ENCODE measurements around the gene GRIN2A. TPM values are rescaled to one million over a fixed set of nuclear protein-coding genes. Genes with fewer than 3 reads are reported as not detected.
A peak's percentile ranks its signal among the peaks of the same experiment; 100 is the strongest.

The GRIN2A gene
- total and polyA plus RNA-seq, 2 of the 8 experiments (the other 6 are each of a cell fraction or from before 2014, with no cell fraction given) = 0.18 to 1.8 TPM

DNA sequence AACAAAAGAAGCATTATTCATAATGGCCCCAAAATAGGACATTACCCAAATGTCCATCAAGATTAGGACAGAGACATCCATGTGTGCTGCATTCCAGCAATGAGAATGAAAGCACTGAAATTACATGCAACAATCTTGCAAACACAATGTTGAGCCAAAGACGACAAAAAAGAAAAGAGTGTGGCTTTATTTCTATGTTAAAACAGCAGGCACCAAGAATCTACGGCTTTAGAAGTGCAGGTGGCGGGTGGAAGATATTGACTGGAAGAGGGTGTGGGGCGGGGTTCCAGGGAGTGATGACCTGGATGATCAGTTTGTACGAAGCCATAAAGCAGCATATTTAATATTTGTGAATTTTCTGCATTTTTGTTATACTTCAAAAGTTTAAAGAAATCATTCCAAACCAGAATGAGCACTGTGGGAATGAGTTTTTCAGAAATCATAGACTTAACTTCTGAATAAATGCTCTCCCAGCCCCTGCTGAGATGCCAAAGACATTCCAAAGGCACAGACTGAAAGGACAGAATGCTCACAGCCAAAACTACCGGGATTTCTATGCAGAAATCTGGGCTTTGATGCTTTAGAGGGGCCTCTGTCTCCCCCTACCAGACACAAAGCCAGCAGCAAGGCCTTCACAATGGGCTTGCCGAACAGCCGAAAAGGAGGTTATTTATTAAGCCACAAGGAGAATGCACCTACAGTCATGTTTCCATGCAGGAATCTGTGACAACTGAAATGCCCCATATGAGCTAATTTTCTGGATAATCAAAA lies 361.6 kb downstream of the GRIN2A start:
- Histone ChIP-seq H2AFZ (ENCODE audit: low read length) (no peak overlapping the region), H3K27me3 (replicated peaks in 1 of 4; ENCODE audit: control insufficient read depth in 3 of 4, extremely low read depth in 1 of 4, insufficient read depth in 3 of 4, low read length in 3 of 4) (peaks cover 1 to 4% (median 2%) of the 10 kb centered on the region in 4 experiments; a peak in 5 of 7 replicates), H3K18ac (ENCODE audit: extremely low read depth, low read length) (peak overlapping the region; percentile 74; the same call in 1 of the 2 replicates), H3K56ac (replicated peaks; ENCODE audit: insufficient read length, low read depth, low read length) (no peak overlapping the region), H3K79me1 (ENCODE audit: low read depth, low read length) (no peaks in the 10 kb centered on the region), H3K4me1 (replicated peaks in 1 of 4; ENCODE audit: control insufficient read depth in 3 of 4, insufficient read depth in 4 of 4, low read length in 3 of 4) (peaks cover 16 to 48% (median 27%) of the 10 kb centered on the region in 4 experiments), H3K79me2 (ENCODE audit: control insufficient read depth in 1 of 2, insufficient read depth in 2 of 2, low read length in 2 of 2) (no peaks in the 10 kb centered on the region), H2BK12ac (ENCODE audit: low read depth, low read length) (peak overlapping the region; percentile 75; the same call in 1 of the 2 replicates), H3K27ac (ENCODE audit: low read depth, low read length) (0 out of 2 replicates have a peak overlapping the region, but pooled peaks have one; percentile 39), H2AK5ac (ENCODE audit: low read depth, low read length) (peak overlapping the region; percentile 84; the same call in 1 of the 2 replicates), H2BK20ac (ENCODE audit: low read length) (peak overlapping the region; percentile 92), H3K4me3 (ENCODE audit: extremely low read depth in 1 of 4, insufficient read depth in 2 of 4, low read depth in 3 of 4, low read length in 4 of 4) (peak overlapping the region in 2 of 4 experiments; percentile 26 to 39; a peak in 4 of 8 replicates), H4K20me1 (replicated peaks in 1 of 2; ENCODE audit: control insufficient read depth in 1 of 2, insufficient read depth in 2 of 2, low read length in 2 of 2) (no peaks in the 10 kb centered on the region), H3K9ac (replicated peaks in 1 of 4; ENCODE audit: extremely low read depth in 1 of 4, low read depth in 3 of 4, low read length in 3 of 4) (no peak overlapping the region), H2BK5ac (ENCODE audit: low read depth, low read length) (peak overlapping the region; percentile 92; the same call in 1 of the 2 replicates), H3K9me3 (ENCODE audit: insufficient read depth in 2 of 2, low read depth in 1 of 2, low read length in 1 of 2) (no peaks in the 10 kb centered on the region), H3K23ac (ENCODE audit: insufficient read length) (no peak overlapping the region), H3K4ac (replicated peaks; ENCODE audit: insufficient read length, low read depth, low read length) (peak overlapping the region; percentile 63), H2BK15ac (ENCODE audit: low read length) (no peak overlapping the region; the same call in 1 of the 2 replicates), H3K4me2 (ENCODE audit: insufficient read depth in 1 of 2, low read depth in 2 of 2, low read length in 2 of 2) (peak overlapping the region; percentile 62 to 66), H3K14ac (ENCODE audit: insufficient read length) (no peak overlapping the region), H4K8ac (ENCODE audit: extremely low read depth, insufficient read depth, low read length) (no peak overlapping the region), H3K36me3 (ENCODE audit: control insufficient read depth in 2 of 4, insufficient read depth in 4 of 4, low read length in 3 of 4) (no peaks in the 10 kb centered on the region), H2BK120ac (replicated peaks; ENCODE audit: low read depth, low read length) (peak overlapping the region; percentile 89), H3K23me2 (ENCODE audit: low read depth, low read length) (peaks cover 3% of the 10 kb centered on the region; the same call in 1 of the 2 replicates), H4K91ac (replicated peaks; ENCODE audit: insufficient read length, low read length) (peak overlapping the region; percentile 87), H4K5ac (ENCODE audit: insufficient read length, low read depth, low read length) (peak overlapping the region; percentile 39)
- WGBS, 2 experiments (ENCODE audit: extremely low coverage in 1 of 2, insufficient coverage in 1 of 2, insufficient read length in 1 of 2, insufficient replicate concordance in 2 of 2, low coverage in 1 of 2, low lambda C conversion rate in 2 of 2, missing lambda C conversion rate in 1 of 2) = 10% methylated on average over 8 of the region's 8 CpGs; no CpG with 5 or more reads in 1 of the 2 experiments
- CTCF ChIA-PET (ENCODE audit: partially characterized antibody) = interaction anchor here (1.2 to 3.0 kb wide), 2 partner anchors 126 to 172 kb away, joined by 3 to 16 read pairs; no protein-coding TSS in a partner anchor
- DNase-seq (ENCODE audit: low read depth in 1 of 2, low spot score in 2 of 2) = peak in 1 of 2 experiments; percentile 62
- FAIRE-seq = peak; percentile 99
- POLR2A ChIA-PET (ENCODE audit: partially characterized antibody) = interaction anchor here (1.2 kb wide), 1 partner anchor 157 kb away, joined by 3 read pairs; no protein-coding TSS in a partner anchor
- TF ChIP-seq CEBPB (IDR thresholded peaks at IDR 0.05; ENCODE audit: low read depth, low read length) = no peak
- no peak for TF ChIP-seq CREB1 (IDR thresholded peaks at IDR 0.05)
- TF ChIP-seq EGR1 (IDR thresholded peaks at IDR 0.05; ENCODE audit: borderline replicate concordance, low read depth, low read length) = no peak
- 0 out of 2 replicates have a peak, but pooled peaks have one; percentile 65 for TF ChIP-seq YY1 (IDR thresholded peaks at IDR 0.05; ENCODE audit: low read depth, low read length)
- no peak for TF ChIP-seq NANOG (IDR thresholded peaks at IDR 0.05; ENCODE audit: insufficient read depth, low read depth, low read length, poor library complexity, severe bottlenecking)
- TF ChIP-seq, protein P1, sequence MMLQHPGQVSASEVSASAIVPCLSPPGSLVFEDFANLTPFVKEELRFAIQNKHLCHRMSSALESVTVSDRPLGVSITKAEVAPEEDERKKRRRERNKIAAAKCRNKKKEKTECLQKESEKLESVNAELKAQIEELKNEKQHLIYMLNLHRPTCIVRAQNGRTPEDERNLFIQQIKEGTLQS (IDR thresholded peaks at IDR 0.05; ENCODE audit: insufficient read depth, low read depth, low read length) = no peak
- no peak for TF ChIP-seq RXRA (IDR thresholded peaks at IDR 0.05; ENCODE audit: insufficient read depth, low read depth, low read length)
- TF ChIP-seq POU5F1 (IDR thresholded peaks at IDR 0.05; ENCODE audit: low read depth, low read length) = peak; percentile 56; the same call in 1 of the 2 replicates
- no peak for TF ChIP-seq POLR2A (IDR thresholded peaks at IDR 0.05; ENCODE audit: control extremely low read depth in 1 of 2, low read depth in 2 of 2, low read length in 2 of 2)
- no peak for TF ChIP-seq TAF7 (optimal IDR thresholded peaks at IDR 0.05; ENCODE audit: borderline replicate concordance, low read depth, low read length)
